Ishikawa (cell line): ENCODE results near the gene EGF.

Experiments used
- CEBPB ChIP-seq: IDR thresholded peaks from 2 replicates; pipeline ENCODE4 v1.6.1; 2012
- CREB1 ChIP-seq: IDR thresholded peaks from 2 replicates; pipeline ENCODE4 v1.6.1; 2012; ENCODE audit warnings: low read depth
- EGR1 ChIP-seq: IDR thresholded peaks from 2 replicates; pipeline ENCODE4 v1.6.1; 2012
- EP300 ChIP-seq: IDR thresholded peaks from 2 replicates; pipeline ENCODE4 v1.6.1; 2012; ENCODE audit warnings: borderline replicate concordance
- FOXM1 ChIP-seq: IDR thresholded peaks from 2 replicates; pipeline ENCODE4 v1.6.1; 2012; ENCODE audit warnings: low read depth, borderline replicate concordance
- MAX ChIP-seq: IDR thresholded peaks from 2 replicates; pipeline ENCODE4 v1.6.1; 2012
- NFIC ChIP-seq: IDR thresholded peaks from 2 replicates; pipeline ENCODE4 v1.6.1; 2012
- RAD21 ChIP-seq: IDR thresholded peaks from 2 replicates; pipeline ENCODE4 v1.6.1; 2012; ENCODE audit warnings: low read depth
- REST ChIP-seq: IDR thresholded peaks from 2 replicates; pipeline ENCODE4 v1.6.1; 2012; ENCODE audit warnings: low read depth, mild to moderate bottlenecking
- TAF1 ChIP-seq: IDR thresholded peaks from 2 replicates; pipeline ENCODE4 v1.6.1; 2012; ENCODE audit warnings: low read depth, mild to moderate bottlenecking
- TCF12 ChIP-seq: IDR thresholded peaks from 2 replicates; pipeline ENCODE4 v1.6.1; 2012; ENCODE audit warnings: low read depth
- TEAD4 ChIP-seq: IDR thresholded peaks from 2 replicates; pipeline ENCODE4 v1.6.1; 2012
- USF1 ChIP-seq: IDR thresholded peaks from 2 replicates; pipeline ENCODE4 v1.6.1; 2012
- YY1 ChIP-seq: IDR thresholded peaks from 2 replicates; pipeline ENCODE4 v1.6.1; 2012; ENCODE audit warnings: low read depth
- ZBTB7A ChIP-seq: IDR thresholded peaks from 2 replicates; pipeline ENCODE4 v1.6.1; 2012; ENCODE audit warnings: low read depth

Gene EGF

GRCh38 chr4:109947918-109948317 lies 35.2 kb downstream of the EGF start:
- no peak for TF ChIP-seq USF1
- TF ChIP-seq TAF1: no peak
- TF ChIP-seq TCF12: no peak
- TF ChIP-seq YY1: no peak

- TF ChIP-seq MAX (no peak), YY1 (no peak), TEAD4 (no peak), TCF12 (no peak), RAD21 (no peak), CREB1 (no peak), EP300 (no peak), REST (no peak), ZBTB7A (no peak), EGR1 (no peak)
Observed at GRCh38 chr4:109952612-109953011, 39.9 kb downstream of the EGF start.

GRCh38 chr4:109953556-109953955 lies 40.9 kb downstream of the EGF start:
- no peak for TF ChIP-seq CEBPB
- no peak for TF ChIP-seq EP300
- TF ChIP-seq TAF1: no peak
- no peak for TF ChIP-seq RAD21
- TF ChIP-seq TCF12: no peak

- TF ChIP-seq REST (no peak), TCF12 (no peak), NFIC (no peak), EGR1 (no peak), CEBPB (no peak)
Observed at GRCh38 chr4:109955146-109955545, 42.5 kb downstream of the EGF start.

- TF ChIP-seq TEAD4: no peak
- TF ChIP-seq NFIC: no peak
- TF ChIP-seq CREB1: no peak
- TF ChIP-seq YY1: no peak
- TF ChIP-seq EP300: no peak
- no peak for TF ChIP-seq ZBTB7A
- no peak for TF ChIP-seq TCF12
- no peak for TF ChIP-seq RAD21
- TF ChIP-seq CEBPB: no peak
- no peak for TF ChIP-seq REST
- TF ChIP-seq EGR1: no peak
- no peak for TF ChIP-seq FOXM1
- no peak for TF ChIP-seq TAF1
- TF ChIP-seq USF1: no peak
- no peak for TF ChIP-seq MAX
Observed at GRCh38 chr4:109957227-109957626, 44.5 kb downstream of the EGF start.

GRCh38 chr4:109959195-109959594 lies 46.5 kb downstream of the EGF start:
- TF ChIP-seq TCF12 (no peak), EGR1 (no peak), RAD21 (no peak), TEAD4 (no peak), NFIC (no peak), USF1 (no peak), REST (no peak), TAF1 (no peak), EP300 (no peak), CREB1 (no peak), CEBPB (no peak), ZBTB7A (no peak), MAX (no peak), YY1 (no peak), FOXM1 (no peak)
